SK-N-SH treated with all-trans-retinoic acid at 6 μM for 48 hours (cell line): ENCODE results near the gene IL2RG.

ENCODE experiments used
- ARNTL ChIP-seq: fragments of 450-650 bp; formaldehyde crosslinking; IDR thresholded peaks from 2 replicates; pipeline ENCODE4 v1.5.0; 2020; ENCODE audit warnings: low read depth, mild to moderate bottlenecking, moderate library complexity, borderline replicate concordance
- ESRRG ChIP-seq: fragments of 250-450 bp; sonication (Bioruptor Pico); IDR thresholded peaks from 2 replicates; pipeline ENCODE4 v1.6.1; 2021; ENCODE audit warnings: mild to moderate bottlenecking
- ISL1 ChIP-seq: fragments of 250-450 bp; sonication (Bioruptor Pico); IDR thresholded peaks from 2 replicates; pipeline ENCODE4 v2.1.2; 2022; ENCODE audit warnings: mild to moderate bottlenecking, moderate library complexity
- RARB ChIP-seq: fragments of 250-450 bp; sonication (Bioruptor Pico); IDR thresholded peaks from 2 replicates; pipeline ENCODE4 v1.8.0; 2021; ENCODE audit warnings: mild to moderate bottlenecking, moderate library complexity
- ZNF565 ChIP-seq: fragments of 450-650 bp; formaldehyde crosslinking; conservative IDR thresholded peaks from 2 replicates; pipeline ENCODE4 v1.5.0; 2020; ENCODE audit warnings: low read depth, mild to moderate bottlenecking, moderate library complexity
- ZNF70 ChIP-seq: fragments of 450-650 bp; formaldehyde crosslinking; IDR thresholded peaks from 2 replicates; pipeline ENCODE4 v1.5.0; 2020; ENCODE audit warnings: mild to moderate bottlenecking, moderate library complexity
- TF ChIP-seq, protein P1 (sequence below): fragments of 250-450 bp; sonication (Bioruptor Pico); IDR thresholded peaks from 2 replicates; pipeline ENCODE4 v1.8.0; 2020; ENCODE audit warnings: mild to moderate bottlenecking, moderate library complexity, borderline replicate concordance

DNA sequence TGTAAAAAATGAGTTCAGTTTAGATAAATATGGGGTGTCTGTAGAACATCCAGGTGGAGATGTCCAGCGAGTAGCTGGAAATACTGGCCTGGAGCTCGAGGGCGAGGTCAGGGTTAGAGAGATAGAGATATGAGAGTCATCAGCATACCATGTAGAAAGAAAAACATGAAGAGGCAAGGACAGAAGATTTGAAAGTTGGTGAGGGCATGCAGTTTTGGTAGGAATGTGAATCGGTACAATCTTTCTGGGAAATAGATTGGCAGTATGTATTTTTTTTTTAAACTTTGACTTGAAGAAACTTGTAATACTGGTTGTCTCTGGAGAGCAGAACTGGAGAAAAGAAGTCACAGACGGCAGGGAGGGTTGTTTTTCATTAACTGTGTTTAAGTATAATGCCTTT lies 40.8 kb downstream of the IL2RG start:
- TF ChIP-seq, protein P1, sequence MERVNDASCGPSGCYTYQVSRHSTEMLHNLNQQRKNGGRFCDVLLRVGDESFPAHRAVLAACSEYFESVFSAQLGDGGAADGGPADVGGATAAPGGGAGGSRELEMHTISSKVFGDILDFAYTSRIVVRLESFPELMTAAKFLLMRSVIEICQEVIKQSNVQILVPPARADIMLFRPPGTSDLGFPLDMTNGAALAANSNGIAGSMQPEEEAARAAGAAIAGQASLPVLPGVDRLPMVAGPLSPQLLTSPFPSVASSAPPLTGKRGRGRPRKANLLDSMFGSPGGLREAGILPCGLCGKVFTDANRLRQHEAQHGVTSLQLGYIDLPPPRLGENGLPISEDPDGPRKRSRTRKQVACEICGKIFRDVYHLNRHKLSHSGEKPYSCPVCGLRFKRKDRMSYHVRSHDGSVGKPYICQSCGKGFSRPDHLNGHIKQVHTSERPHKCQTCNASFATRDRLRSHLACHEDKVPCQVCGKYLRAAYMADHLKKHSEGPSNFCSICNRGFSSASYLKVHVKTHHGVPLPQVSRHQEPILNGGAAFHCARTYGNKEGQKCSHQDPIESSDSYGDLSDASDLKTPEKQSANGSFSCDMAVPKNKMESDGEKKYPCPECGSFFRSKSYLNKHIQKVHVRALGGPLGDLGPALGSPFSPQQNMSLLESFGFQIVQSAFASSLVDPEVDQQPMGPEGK (CRISPR knock-in tag): no peak
- TF ChIP-seq ZNF565 (CRISPR knock-in tag): no peak
- no peak for TF ChIP-seq ARNTL (CRISPR knock-in tag)
- no peak for TF ChIP-seq ISL1 (CRISPR knock-in tag)
- TF ChIP-seq RARB (CRISPR knock-in tag): no peak
- no peak for TF ChIP-seq ZNF70 (CRISPR knock-in tag)
- TF ChIP-seq ESRRG: no peak
